HG03159 (cell line): ENCODE measurements around the gene CTRB1.
"Not testable (repeated sequence)": the region's sequence is repeated elsewhere in the genome, so short reads cannot be mapped to it uniquely, and the experiment has no call there.

Experiments used
- ATAC-seq: cut with Tn5 transposase; IDR thresholded peaks from one replicate; pipeline ENCODE4 v1.9.1; 2021; ENCODE audit warnings: mild to moderate bottlenecking, moderate library complexity; ENCODE audit not compliant: unreplicated experiment

Gene CTRB1

GRCh38 chr16:75267631-75268264 is 49.0 kb downstream of the CTRB1 start:
- no peak for ATAC-seq

- not testable (repeated sequence) for ATAC-seq
Measured at GRCh38 chr16:75269358-75269757, 50.6 kb downstream of the CTRB1 start.

GRCh38 chr16:75271441-75272096 is 52.8 kb downstream of the CTRB1 start:
- ATAC-seq, result no peak

GRCh38 chr16:75272097-75272551 is 53.3 kb downstream of the CTRB1 start:
- ATAC-seq, result no peak

GRCh38 chr16:75272629-75273028 is 53.8 kb downstream of the CTRB1 start:
- not testable (repeated sequence) for ATAC-seq

GRCh38 chr16:75273054-75273925 is 54.5 kb downstream of the CTRB1 start:
- no peak for ATAC-seq
